Lower leg skin (tissue), 4 donors: ENCODE measurements around the gene IL12A. TPM values are rescaled to one million over a fixed set of nuclear protein-coding genes. Genes with fewer than 3 reads are reported as not detected.

Experiments
- DNase-seq, 2 donors: peaks; one replicate each; pipeline ENCODE4 v3.0.0-alpha.2; 2019; ENCODE audit warnings: low spot score in 2 of 2
- H3K4me3 ChIP-seq: fragments of 200-600 bp; sonication (generic); 2 replicates; pipeline ENCODE4 v1.5.1; 2017; ENCODE audit warnings: mild to moderate bottlenecking, low read depth; ENCODE audit not compliant: poor library complexity, severe bottlenecking
- POLR2A ChIP-seq, 2 donors: fragments of 450-650 bp; IDR thresholded peaks; one replicate each; pipeline ENCODE4 v1.6.1; 2016 to 2017; ENCODE audit warnings: antibody characterized with exemption in 2 of 2, mild to moderate bottlenecking in 1 of 2, moderate library complexity in 1 of 2
- WGBS, 2 donors: methylation state at CpG; one replicate each; pipeline ENCODE4 v1.1.5; 2018; 5-methylcytosine and 5-hydroxymethylcytosine counted together
- intact Hi-C: fragments of 100-400 bp; cut with DNase I; formaldehyde crosslinking; loops from one replicate; pipeline ENCODE4 v1.15.0; 2023; ENCODE audit warnings: low total_unique reads
- total RNA-seq, 4 donors: library from RNA; depleted of rRNA; stranded (reverse); fragments of >200 nt; gene quantifications; one replicate each; pipeline ENCODE4 v1.1.0, GENCODE V29; 2016
- TF ChIP-seq, protein P1 (sequence below), 3 donors: fragments of 450-650 bp; IDR thresholded peaks; one replicate each; pipeline ENCODE4 v1.5.1; 2016; ENCODE audit warnings: antibody characterized with exemption in 3 of 3, mild to moderate bottlenecking in 3 of 3, moderate library complexity in 2 of 3

Gene IL12A
- total RNA-seq, 4 donors from 2014 or later, result 0.36 to 7.9 (median 3.2) TPM; not detected in 1

DNA sequence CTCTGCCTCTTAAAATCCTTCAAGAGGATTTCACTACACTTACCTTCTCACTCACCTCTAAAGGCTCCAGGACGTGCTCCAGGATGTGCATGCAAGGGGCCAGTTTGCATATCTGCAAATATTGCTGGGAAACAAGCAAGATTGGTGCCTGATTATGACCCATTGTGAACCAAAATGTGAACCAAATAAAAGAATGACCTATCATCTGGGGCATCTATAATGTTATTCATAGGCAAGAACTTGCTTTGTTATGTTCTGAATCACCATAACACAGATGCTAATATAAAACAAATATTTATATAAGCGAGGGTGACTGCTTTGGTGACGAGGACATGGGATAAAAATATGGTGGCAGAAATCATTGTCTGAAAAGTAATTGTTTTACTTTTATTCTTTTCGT, 5.5 kb downstream of the IL12A start:
- intact Hi-C loops, result no loop called here
- H3K4me3 ChIP-seq, result no peak overlapping the region

DNA sequence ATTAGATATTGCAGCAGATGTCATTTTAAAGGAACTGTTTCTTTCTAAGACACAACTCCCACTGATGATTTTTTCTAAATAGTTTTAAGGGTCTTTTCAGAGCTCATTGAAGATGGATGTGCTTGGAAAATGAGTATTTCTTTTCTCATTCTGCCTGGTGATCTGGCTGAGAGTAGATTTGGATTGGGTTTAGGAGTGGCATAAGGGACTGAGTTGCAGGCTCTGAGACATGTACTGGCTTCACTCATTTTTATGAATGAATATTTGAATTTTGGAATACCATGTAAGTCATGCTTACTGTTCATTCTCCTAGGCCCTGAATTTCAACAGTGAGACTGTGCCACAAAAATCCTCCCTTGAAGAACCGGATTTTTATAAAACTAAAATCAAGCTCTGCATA, 6.5 kb downstream of the IL12A start:
- H3K4me3 ChIP-seq, result no peak overlapping the region
- intact Hi-C loops, result no loop called here
- DNase-seq, result no peak
- TF ChIP-seq POLR2A (IDR thresholded peaks at IDR 0.05), result no peak
- TF ChIP-seq, protein P1, sequence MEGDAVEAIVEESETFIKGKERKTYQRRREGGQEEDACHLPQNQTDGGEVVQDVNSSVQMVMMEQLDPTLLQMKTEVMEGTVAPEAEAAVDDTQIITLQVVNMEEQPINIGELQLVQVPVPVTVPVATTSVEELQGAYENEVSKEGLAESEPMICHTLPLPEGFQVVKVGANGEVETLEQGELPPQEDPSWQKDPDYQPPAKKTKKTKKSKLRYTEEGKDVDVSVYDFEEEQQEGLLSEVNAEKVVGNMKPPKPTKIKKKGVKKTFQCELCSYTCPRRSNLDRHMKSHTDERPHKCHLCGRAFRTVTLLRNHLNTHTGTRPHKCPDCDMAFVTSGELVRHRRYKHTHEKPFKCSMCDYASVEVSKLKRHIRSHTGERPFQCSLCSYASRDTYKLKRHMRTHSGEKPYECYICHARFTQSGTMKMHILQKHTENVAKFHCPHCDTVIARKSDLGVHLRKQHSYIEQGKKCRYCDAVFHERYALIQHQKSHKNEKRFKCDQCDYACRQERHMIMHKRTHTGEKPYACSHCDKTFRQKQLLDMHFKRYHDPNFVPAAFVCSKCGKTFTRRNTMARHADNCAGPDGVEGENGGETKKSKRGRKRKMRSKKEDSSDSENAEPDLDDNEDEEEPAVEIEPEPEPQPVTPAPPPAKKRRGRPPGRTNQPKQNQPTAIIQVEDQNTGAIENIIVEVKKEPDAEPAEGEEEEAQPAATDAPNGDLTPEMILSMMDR (IDR thresholded peaks at IDR 0.05), result no peak
- WGBS, 2 donors, result 89 to 97% methylated on average over 1 of the region's 1 CpG

More for the DNA sequence above, 5.5 kb downstream of the IL12A start:
- no peak for DNase-seq
- 77 to 81% methylated on average over 4 of the region's 4 CpGs for WGBS, 2 donors
- TF ChIP-seq POLR2A (IDR thresholded peaks at IDR 0.05), result no peak
- TF ChIP-seq, protein P1 (IDR thresholded peaks at IDR 0.05), result no peak

DNA sequence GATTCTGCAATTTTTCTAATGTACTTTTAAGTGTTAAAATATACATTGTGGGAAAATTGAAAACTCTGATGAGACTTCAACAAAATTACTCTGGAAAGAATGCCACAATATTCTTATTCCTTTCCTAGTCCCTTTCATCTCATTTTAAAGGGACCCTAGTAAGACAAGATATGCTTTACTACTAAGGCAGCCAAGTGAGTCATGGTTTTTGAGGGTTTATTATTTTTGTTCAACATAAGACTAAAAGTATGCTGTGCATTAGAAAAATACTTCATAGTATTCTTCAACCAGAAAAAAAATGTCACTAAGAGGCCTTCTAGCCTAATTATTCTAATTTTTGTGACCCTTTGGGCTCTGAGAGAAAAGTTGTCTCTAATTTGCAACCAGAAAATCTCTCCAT, 7.4 kb downstream of the IL12A start:
- no peak overlapping the region for H3K4me3 ChIP-seq
- intact Hi-C loops, result no loop called here
- no peak for DNase-seq
- no peak for TF ChIP-seq POLR2A (IDR thresholded peaks at IDR 0.05)
- TF ChIP-seq, protein P1 (IDR thresholded peaks at IDR 0.05), result no peak

DNA sequence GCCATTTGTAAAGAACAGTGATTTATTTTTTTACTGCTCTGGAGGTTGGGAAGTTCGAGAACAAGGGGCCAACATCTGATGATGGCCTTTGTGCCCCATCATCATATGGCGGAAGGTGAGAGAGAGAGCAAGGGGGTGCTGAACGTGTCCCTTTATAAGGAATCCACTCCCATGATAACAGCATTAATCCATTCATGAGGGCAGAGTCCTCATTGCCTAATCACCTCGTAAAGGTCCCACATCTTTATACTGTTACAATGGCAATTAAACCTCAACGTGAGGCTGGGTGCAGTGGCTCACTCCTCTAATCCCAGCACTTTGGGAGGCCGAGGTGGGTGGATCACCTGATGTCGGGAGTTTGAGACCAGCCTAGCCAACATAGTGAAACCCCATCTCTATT, 8.3 kb downstream of the IL12A start:
- intact Hi-C loops, result no loop called here
- 78 to 90% methylated on average over 7 of the region's 7 CpGs for WGBS, 2 donors
- H3K4me3 ChIP-seq, result no peak overlapping the region
- DNase-seq, result no peak
- TF ChIP-seq POLR2A (IDR thresholded peaks at IDR 0.05), result no peak
- TF ChIP-seq, protein P1 (IDR thresholded peaks at IDR 0.05), result no peak

DNA sequence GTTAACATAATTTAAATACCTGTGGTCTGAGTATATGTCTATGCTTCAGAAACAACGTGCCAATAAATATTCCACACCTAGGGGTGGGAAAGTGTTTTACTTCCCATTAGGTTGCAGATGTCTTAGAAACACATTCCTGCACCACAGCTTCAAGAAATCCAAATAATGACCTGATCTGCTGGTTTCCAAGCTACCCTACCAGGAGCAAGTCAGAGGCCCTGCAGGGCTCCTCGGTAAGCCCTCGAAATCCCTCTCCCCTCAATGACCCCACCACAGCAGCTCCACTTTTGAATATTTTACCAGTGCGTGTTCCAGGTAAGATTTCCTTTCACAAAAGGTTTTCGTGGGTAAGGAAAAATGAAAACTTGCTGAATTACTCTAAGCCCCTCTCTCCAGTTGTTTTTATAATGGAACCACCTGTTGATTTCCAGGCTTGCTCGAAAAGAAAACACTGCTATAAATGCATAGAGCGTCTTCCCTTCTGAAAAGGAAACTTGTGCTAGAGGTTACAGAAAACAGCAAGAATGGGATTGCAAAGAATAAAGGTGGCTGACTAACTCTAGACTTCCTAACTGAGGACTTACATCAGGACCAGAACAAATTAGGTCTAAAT, 12.6 kb downstream of the IL12A start:
- TF ChIP-seq, protein P1 (IDR thresholded peaks at IDR 0.05), result no peak
- no peak for TF ChIP-seq POLR2A (IDR thresholded peaks at IDR 0.05)
- intact Hi-C loops, result loop anchor here (10.0 kb wide), 1 partner anchor 116 kb away; no protein-coding TSS in a partner anchor
- 64 to 73% methylated on average over 7 of the region's 7 CpGs for WGBS, 2 donors
- no peak overlapping the region for H3K4me3 ChIP-seq
- no peak for DNase-seq
